Glomerular visceral epithelial cell (primary cell): Measurements from ENCODE around the gene ALDOA.
A peak's percentile ranks its signal among the peaks of the same experiment; 100 is the strongest.

Experiments
- DNase-seq: peaks from one replicate; pipeline ENCODE4 v3.0.0-alpha.2; 2016; ENCODE audit errors: extremely low spot score

ALDOA gene

DNA sequence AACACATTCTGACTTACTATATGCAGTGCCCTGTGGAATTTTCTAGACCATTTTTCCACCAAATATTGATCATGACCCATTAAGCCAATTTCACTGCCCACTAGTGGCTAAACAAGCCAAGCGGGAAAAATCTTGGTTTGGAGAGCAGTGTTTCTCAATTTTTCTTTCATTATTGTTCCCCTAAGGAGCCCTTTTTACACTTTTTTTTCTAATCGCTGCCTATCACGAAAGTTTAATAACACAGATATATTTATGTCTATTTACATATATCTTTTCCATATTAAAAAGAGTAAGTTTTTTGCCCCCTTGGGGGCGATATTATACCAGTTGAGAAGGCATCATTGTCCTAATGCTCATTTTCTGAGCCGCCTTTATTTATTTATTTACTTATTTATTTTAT lies 23.7 kb upstream of the ALDOA start:
- no peak for DNase-seq

DNA sequence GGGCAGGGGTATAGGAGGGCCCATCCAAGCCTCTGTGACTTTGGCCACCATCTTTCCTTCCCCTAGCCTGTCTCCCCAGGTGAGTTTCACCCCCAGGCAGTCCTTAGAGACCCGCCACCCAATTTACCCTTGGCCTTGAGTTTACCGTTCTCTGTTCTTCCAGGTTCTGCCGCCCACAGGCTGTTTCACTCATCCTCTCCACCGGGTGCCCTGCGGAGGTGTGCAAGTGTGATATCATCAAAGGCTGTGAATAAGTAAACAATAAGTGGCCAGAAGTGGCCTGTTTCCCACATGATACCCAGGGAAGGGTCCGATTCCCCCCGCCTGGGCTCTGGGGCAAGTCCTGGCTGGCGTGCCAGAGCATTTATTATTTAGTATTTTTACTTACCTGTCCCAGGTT lies 19.4 kb upstream of the ALDOA start:
- DNase-seq, result no peak

DNA sequence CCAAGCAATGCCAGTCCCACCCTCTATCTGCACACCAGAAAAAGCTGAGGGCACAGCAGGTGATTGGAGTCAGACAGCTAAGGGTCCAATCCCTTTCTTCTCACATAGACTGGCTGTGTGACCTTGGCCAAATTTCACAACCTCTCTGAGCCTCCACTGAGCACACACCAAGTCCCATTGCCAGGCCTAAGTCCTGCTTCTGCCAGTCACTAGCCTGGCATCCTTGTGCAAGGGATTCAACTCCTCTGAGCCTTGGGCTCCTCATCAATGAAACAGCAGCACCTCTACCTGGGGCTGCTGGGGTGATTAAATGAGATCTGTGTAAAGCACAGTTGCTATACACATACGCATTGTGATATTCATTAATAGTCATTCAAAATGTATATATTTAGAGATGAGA lies 19.0 kb upstream of the ALDOA start:
- no peak for DNase-seq

DNA sequence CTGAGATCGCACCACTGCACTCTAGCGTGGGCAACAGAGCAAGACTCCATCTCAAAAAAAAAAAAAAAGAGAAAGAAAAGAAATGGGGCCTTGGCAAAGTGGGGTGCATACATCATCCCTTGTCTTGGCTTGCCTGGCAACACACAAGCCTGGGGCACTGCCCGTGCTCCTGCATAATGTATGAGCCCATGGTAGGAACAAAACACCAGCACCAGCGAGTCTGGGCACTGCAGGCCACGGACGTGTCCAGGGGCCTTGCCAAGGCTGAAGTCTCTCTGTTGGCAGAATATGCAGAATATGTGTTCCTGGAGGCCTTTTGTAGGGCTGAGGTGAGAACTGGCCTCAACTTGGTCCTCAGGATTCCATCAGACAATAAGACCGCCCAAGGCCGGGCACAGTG lies 15.7 kb upstream of the ALDOA start:
- DNase-seq, result no peak

GRCh38 chr16:30051518-30051917 lies 14.0 kb upstream of the ALDOA start:
- DNase-seq, result peak; percentile 62

DNA sequence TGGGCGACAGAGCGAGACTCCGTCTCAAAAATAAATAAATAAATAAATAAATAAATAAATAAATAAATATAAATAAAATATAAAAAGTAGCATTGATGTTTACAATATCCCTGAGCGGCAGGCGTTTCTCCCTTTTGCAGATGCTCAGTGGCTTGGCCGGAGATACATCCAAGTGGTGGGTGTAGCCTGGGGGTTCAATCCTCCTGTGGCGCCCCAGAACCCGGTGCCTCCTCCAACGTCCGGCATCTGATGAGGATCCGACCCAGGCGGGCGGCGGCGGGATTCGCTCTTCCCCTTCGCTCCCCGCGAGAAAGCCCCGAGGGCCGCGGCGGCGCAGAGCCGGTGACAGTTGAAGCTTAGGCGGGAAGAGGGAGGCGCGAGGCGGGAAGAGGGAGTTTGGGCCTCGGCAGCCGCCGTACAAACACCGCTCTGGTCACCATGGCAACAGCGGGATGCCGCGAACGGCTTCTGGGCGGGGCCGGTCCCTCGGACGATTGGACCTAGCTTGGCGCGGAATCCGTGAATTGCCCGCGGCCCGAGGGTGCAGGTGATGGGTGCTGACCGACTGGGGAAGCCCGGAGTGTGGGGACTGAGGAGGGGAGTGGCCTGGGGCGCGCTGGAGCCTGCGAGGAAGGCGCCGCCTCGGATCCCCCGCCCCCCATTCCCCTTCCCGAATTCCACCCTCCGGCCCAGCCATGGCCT lies 12.7 kb upstream of the ALDOA start:
- DNase-seq, result peak; percentile 92

DNA sequence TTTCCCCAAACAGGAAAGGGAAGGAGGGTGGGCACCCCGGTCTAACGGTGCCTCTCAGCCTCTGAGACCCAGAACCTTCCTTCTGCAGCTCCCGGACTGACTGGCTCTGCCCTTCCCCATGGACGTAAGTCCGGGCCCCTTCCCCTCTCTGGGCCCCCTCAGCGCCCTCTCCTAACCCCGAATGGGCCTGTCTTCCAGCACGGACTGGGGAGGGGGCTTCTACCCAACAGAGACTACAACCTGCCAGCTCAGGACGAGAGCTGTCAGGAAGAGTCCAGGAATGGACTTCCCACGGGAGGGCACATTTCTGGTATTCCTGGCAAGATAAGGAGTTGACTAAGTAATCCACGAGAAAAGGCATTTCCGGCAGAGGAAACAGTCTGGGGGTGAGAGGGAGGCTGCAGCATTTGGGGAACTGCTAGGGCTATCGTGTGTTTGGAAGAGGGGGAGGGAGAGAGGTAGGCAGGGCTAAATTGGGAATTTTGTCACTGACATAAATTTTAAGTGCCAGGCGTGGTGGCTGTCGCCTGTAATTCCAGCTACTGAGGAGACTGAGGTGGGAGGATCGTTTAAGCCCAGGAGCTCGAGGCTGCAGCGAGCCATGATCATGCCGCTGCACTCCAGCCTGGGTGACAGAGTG lies 12.1 kb upstream of the ALDOA start:
- DNase-seq, result no peak

DNA sequence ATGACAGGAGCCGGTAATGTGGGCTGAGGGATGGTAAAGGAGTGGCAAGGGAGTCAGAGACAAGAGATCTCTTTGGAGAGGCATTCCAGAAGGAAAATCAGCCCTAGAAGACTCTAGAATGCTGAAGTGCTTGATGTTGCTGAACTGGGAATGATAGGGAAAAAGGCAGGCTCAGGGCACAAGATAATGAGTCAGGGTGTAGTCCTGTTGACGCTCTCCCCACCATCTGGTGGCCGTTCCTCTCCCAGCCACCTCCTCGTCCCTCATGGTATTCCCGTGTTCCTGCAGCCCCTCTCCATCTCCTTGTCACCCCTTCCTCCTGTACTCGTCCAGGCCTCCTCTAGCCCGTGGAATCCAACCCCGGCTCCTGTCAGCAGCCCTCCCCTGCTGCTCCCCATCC lies 11.1 kb upstream of the ALDOA start:
- no peak for DNase-seq

DNA sequence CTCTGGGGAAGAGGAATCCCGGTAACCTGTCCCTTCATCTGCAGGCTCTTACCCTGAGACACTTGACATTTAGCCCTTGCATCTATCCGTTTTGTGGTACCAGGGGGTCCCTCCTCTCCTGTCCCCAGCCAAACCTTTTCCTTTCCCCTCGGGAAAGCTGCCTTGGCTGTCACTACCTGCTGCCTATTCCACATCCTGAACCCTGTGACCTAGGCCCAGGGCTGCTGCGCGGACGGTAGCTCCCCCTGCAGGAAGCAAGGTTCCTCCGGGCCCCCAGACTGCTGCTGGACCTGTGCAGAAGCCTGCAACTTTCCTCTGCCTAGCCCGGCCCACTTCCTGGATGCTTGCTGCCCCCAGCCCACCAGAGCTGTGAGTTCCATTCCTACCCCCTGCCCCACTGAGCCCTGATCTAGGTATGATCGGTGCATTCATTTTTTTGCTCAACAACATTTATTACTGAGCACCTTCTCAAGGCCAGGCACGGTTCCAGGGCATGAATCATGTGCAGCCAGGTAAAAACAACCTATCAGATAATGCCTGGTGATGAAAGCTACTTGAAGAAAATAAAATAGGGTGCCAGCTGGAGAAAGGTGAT lies 10.5 kb upstream of the ALDOA start:
- no peak for DNase-seq

GRCh38 chr16:30060346-30060745 lies 5.2 kb upstream of the ALDOA start:
- no peak for DNase-seq

DNA sequence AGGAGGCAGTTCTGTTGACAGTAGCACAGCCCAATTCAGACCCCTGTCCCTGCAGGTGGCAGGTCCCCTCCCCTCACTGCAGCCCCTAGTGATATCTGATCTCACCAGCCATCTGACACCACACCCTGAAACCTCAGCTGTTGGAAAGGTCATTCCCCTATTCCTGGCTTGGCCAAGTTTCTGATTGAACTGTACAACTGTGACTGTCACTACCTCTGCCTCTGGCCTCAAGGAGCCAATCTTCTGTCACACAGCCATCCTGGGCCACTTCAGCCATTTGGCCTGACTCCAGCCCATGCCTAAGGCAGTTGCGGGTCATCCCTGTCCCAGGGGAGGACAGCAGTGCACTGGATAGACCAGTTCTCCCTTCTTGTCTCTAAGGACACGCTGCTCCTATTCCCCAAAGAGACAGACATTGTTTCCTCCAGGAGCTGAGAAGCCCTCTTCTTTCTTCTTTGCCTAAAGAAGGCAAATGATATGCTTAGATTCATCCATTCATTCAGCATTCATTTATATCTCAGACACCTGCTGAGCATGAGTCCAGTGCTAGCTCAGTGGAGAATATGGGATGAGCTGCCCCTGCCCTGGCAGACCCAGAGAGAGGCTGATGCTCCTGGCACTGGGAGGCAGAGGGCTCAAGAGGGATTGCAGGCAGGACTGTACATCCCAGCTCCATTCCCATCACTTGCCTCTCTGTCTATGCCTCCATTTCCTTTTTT lies 4.6 kb upstream of the ALDOA start:
- no peak for DNase-seq

- DNase-seq, result no peak
Observed at GRCh38 chr16:30063278-30063892, 2.2 kb upstream of the ALDOA start.

DNA sequence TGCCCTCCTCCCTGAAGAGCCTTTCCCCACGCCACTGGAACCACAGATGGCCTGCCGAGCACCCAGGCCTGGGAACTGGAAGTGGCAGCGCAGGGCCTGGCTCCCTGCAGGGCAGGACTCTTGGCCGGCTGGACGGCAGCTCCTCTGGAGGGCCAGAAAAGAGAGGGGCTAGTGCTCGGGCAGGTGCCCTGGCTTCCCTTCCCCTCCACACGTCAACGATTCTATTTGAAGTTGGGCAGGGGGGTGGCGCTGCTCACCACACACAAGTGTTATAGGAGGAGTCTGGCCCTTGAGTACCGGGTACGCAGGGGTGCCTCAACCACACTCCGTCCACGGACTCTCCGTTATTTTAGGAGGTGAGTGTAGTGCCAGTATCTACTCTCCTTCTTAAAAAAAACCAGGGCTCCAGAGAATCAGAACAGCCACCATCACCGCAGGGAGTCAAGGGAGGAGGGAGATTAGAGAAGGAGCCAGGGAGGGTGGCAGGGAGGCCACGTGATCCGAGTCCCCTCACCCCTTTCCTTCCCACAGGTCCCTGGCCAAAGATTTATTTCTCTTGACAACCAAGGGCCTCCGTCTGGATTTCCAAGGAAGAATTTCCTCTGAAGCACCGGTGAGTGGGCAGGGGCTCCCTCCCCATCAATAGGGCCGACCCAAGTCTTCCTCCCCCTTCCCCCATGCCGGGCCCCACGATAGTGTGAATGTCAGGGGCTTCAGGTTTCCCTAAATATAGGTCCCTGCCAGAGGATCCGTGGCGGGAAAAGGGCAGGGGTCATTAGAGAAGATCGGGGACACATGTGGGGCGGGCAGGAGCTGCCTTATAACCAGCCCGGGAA lies 1.4 kb upstream of the ALDOA start:
- DNase-seq, result peak; percentile 47

DNA sequence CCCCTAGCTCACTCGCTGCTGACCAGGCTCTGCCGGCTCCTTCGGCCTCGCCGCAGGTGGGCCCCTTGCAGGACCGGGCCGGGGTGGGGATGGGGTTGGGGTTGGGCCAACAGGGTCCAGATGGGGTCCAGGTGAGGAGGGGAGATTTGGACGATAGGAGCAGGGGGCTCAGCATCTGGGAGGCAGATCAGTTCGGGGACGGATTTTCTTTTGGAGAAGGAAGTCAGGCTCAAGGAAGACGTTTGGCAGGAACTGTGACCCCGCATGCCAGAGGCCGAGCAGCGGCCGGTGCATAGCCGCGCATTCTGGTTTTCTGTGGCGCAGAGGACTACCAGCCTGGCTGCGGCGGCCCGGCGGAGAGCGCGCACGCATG lies 845 bp upstream of the ALDOA start:
- no peak for DNase-seq

GRCh38 chr16:30065943-30066760 lies 592 bp downstream of the ALDOA start:
- DNase-seq, result no peak

DNA sequence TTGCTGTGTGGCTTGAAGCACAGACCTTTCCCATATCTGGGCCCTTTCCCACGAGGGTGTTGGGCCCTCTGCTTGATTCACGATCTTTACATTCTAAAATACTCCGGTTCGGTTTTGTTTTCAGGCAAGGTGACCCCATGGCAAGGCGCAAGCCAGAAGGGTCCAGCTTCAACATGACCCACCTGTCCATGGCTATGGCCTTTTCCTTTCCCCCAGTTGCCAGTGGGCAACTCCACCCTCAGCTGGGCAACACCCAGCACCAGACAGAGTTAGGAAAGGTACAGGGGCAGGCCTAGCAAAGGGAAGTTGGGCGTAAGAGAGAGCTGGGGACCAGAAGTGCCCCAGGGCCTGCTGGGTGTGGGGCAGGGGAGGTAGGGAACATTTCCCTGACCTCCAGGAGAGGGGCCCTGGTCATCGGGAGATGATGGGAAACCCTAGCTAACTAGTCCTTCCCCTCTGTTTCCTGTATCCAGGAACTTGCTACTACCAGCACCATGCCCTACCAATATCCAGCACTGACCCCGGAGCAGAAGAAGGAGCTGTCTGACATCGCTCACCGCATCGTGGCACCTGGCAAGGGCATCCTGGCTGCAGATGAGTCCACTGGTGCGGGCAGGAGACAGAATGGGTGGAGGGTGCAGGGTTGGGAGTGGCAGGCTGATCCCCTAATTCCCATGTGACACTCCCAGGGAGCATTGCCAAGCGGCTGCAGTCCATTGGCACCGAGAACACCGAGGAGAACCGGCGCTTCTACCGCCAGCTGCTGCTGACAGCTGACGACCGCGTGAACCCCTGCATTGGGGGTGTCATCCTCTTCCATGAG lies 1.4 kb downstream of the ALDOA start:
- DNase-seq, result no peak

DNA sequence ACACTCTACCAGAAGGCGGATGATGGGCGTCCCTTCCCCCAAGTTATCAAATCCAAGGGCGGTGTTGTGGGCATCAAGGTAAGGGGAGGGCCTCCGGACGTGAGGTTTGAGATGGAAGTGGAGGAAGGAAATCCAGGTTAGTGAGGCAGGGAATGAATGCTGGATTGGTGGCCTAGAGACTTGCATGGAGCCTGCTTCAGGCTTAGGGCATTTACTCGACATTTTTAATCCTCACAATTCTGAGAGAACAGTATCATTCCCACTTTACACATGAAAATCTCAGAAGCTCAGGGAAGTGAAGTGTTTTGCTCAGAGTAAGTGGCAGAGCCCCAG lies 2.0 kb downstream of the ALDOA start:
- DNase-seq, result no peak

DNA sequence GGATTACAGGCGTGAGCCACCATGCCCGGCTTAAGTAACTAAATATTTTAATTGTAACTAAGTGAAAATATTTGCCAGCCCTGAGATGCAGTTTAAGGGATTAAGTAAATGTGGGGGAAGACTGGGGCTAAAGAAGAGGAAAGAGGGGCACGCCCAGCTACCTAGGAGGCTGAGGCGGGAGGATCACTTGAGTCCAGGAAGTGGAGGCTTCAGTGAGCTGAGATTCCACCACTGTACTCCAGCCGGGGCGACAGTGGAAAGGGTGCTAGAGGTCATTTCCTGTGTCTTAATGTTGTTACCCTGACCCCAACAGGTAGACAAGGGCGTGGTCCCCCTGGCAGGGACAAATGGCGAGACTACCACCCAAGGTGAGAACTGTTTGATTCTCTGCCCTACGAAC lies 2.8 kb downstream of the ALDOA start:
- DNase-seq, result no peak

DNA sequence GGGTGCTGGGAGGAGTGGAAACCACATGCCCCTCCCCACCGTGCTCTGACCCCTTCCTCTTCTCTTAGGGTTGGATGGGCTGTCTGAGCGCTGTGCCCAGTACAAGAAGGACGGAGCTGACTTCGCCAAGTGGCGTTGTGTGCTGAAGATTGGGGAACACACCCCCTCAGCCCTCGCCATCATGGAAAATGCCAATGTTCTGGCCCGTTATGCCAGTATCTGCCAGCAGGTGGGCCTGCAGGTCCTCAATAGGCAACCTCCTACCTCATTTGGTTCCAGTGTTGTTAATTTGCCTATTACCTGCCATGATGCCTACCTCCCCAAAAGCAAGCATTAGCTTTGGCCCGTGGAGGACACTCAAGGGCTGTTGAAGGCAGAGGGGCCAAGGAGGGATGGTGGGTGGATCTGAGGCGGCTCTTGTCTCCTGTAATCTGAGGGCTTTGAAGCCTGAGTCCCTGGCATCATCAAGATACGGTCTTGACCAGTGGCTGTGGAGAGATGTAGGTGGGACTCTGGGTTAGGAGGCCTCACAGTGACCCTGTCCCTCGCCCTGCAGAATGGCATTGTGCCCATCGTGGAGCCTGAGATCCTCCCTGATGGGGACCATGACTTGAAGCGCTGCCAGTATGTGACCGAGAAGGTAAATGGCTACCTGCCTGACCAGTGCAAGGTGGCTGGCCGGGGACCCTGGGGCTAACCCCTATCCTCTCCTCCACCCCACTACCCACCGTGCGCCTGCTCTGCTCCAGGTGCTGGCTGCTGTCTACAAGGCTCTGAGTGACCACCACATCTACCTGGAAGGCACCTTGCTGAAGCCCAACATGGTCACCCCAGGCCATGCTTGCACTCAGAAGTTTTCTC lies 3.4 kb downstream of the ALDOA start:
- no peak for DNase-seq
